ENCODE data around the gene CDPF1.

DNA sequence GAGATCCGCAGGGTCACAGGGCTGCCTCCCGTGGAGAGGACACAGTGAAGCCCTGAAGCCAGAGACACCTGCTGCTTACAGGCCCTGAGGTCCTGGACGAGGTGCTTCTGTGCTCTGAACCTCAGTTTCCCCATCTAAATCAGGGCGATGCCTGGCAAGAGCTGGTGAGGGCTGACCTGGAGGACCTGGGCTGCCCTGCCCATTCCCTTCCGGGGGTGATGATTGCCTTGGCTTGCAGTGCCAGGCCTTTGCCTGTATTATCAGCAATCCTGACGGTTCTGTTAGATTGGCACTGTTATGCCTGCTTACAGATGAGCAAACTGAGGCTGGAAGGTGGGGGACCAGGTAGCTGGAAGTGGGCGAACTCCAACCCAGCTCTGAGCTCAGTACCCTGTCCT lies 38.8 kb upstream of the CDPF1 start:
- TF ChIP-seq, protein P1, sequence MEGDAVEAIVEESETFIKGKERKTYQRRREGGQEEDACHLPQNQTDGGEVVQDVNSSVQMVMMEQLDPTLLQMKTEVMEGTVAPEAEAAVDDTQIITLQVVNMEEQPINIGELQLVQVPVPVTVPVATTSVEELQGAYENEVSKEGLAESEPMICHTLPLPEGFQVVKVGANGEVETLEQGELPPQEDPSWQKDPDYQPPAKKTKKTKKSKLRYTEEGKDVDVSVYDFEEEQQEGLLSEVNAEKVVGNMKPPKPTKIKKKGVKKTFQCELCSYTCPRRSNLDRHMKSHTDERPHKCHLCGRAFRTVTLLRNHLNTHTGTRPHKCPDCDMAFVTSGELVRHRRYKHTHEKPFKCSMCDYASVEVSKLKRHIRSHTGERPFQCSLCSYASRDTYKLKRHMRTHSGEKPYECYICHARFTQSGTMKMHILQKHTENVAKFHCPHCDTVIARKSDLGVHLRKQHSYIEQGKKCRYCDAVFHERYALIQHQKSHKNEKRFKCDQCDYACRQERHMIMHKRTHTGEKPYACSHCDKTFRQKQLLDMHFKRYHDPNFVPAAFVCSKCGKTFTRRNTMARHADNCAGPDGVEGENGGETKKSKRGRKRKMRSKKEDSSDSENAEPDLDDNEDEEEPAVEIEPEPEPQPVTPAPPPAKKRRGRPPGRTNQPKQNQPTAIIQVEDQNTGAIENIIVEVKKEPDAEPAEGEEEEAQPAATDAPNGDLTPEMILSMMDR (IDR thresholded peaks at IDR 0.05) = no peak
- TF ChIP-seq EZH2 (IDR thresholded peaks at IDR 0.05; ENCODE audit: borderline replicate concordance, insufficient read depth, low read depth, low read length, poor library complexity, severe bottlenecking) = no peak
